Effector memory CD4-positive, alpha-beta T cell (primary cell): ENCODE results near the gene STH.
A peak's percentile ranks its signal among the peaks of the same experiment; 100 is the strongest.
"Not testable (repeated sequence)": the region's sequence is repeated elsewhere in the genome, so short reads cannot be mapped to it uniquely, and the experiment has no call there.

ENCODE experiments used
- DNase-seq, 3 donors: peaks; one replicate each; pipeline ENCODE4 v3.0.0-alpha.2; 2020
- H3K27ac ChIP-seq: 2 replicates; pipeline ENCODE4 v1.7.0; 2013; ENCODE audit warnings: mild to moderate bottlenecking, low read length, moderate library complexity; ENCODE audit not compliant: insufficient read depth, poor library complexity, severe bottlenecking
- H3K27me3 ChIP-seq: replicated peaks from 2 replicates; pipeline ENCODE4 v1.7.0; 2013; ENCODE audit warnings: mild to moderate bottlenecking, low read length; ENCODE audit not compliant: insufficient read depth, control insufficient read depth, poor library complexity, severe bottlenecking
- H3K36me3 ChIP-seq: 2 replicates; pipeline ENCODE4 v1.7.0; 2013; ENCODE audit warnings: mild to moderate bottlenecking, low read length, moderate library complexity; ENCODE audit not compliant: control insufficient read depth, insufficient read depth
- H3K4me1 ChIP-seq: 2 replicates; pipeline ENCODE4 v1.7.0; 2013; ENCODE audit warnings: low read length, mild to moderate bottlenecking; ENCODE audit not compliant: control insufficient read depth, insufficient read depth, poor library complexity, severe bottlenecking
- H3K4me3 ChIP-seq: 2 replicates; pipeline ENCODE4 v1.7.0; 2013; ENCODE audit warnings: low read length, low read depth, mild to moderate bottlenecking; ENCODE audit not compliant: insufficient read depth, poor library complexity, severe bottlenecking
- H3K9me3 ChIP-seq: 2 replicates; pipeline ENCODE4 v1.7.0; 2013; ENCODE audit warnings: mild to moderate bottlenecking, low read length, moderate library complexity; ENCODE audit not compliant: control insufficient read depth

STH gene

DNA sequence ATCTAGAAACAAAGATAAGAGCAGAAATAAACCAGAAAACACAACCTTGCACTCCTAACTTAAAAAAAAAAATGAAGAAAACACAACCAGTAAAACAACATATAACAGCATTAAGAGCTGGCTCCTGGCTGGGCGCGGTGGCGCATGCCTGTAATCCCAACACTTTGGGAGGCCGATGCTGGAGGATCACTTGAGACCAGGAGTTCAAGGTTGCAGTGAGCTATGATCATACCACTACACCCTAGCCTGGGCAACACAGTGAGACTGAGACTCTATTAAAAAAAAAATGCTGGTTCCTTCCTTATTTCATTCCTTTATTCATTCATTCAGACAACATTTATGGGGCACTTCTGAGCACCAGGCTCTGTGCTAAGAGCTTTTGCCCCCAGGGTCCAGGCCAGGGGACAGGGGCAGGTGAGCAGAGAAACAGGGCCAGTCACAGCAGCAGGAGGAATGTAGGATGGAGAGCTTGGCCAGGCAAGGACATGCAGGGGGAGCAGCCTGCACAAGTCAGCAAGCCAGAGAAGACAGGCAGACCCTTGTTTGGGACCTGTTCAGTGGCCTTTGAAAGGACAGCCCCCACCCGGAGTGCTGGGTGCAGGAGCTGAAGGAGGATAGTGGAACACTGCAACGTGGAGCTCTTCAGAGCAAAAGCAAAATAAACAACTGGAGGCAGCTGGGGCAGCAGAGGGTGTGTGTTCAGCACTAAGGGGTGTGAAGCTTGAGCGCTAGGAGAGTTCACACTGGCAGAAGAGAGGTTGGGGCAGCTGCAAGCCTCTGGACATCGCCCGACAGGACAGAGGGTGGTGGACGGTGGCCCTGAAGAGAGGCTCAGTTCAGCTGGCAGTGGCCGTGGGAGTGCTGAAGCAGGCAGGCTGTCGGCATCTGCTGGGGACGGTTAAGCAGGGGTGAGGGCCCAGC lies 2.6 kb downstream of the STH start:
- DNase-seq, result no peak
- H3K27me3 ChIP-seq, result no peaks in the 10 kb centered on the region
- no peaks in the 10 kb centered on the region for H3K4me1 ChIP-seq
- H3K4me3 ChIP-seq, result no peak overlapping the region
- H3K9me3 ChIP-seq, result no peaks in the 10 kb centered on the region
- no peaks in the 10 kb centered on the region for H3K36me3 ChIP-seq
- H3K27ac ChIP-seq, result no peak overlapping the region

DNA sequence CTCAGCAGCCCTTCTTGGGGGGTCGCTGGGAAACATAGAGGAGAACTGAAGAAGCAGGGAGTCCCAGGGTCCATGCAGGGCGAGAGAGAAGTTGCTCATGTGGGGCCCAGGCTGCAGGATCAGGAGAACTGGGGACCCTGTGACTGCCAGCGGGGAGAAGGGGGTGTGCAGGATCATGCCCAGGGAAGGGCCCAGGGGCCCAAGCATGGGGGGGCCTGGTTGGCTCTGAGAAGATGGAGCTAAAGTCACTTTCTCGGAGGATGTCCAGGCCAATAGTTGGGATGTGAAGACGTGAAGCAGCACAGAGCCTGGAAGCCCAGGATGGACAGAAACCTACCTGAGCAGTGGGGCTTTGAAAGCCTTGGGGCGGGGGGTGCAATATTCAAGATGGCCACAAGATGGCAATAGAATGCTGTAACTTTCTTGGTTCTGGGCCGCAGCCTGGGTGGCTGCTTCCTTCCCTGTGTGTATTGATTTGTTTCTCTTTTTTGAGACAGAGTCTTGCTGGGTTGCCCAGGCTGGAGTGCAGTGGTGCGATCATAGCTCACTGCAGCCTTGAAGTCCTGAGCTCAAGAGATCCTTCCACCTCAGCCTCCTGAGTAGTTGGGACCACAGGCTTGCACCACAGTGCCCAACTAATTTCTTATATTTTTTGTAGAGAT lies 3.4 kb downstream of the STH start:
- Histone ChIP-seq H3K36me3 (no peaks in the 10 kb centered on the region), H3K27me3 (no peaks in the 10 kb centered on the region), H3K4me3 (no peak overlapping the region), H3K9me3 (no peaks in the 10 kb centered on the region), H3K27ac (no peak overlapping the region), H3K4me1 (no peaks in the 10 kb centered on the region)
- peak; percentile 48 to 56 (median 49) for DNase-seq

DNA sequence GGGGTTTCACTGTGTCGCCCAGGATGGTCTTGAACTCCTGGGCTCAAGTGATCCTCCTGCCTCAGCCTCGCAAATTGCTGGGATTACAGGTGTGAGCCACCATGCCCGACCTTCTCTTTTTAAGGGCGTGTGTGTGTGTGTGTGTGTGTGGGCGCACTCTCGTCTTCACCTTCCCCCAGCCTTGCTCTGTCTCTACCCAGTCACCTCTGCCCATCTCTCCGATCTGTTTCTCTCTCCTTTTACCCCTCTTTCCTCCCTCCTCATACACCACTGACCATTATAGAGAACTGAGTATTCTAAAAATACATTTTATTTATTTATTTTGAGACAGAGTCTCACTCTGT lies 3.9 kb downstream of the STH start:
- DNase-seq, result no peak
- H3K4me3 ChIP-seq, result no peak overlapping the region
- H3K9me3 ChIP-seq, result no peaks in the 10 kb centered on the region
- H3K27ac ChIP-seq, result no peak overlapping the region
- H3K4me1 ChIP-seq, result no peaks in the 10 kb centered on the region
- no peaks in the 10 kb centered on the region for H3K36me3 ChIP-seq
- H3K27me3 ChIP-seq, result no peaks in the 10 kb centered on the region

DNA sequence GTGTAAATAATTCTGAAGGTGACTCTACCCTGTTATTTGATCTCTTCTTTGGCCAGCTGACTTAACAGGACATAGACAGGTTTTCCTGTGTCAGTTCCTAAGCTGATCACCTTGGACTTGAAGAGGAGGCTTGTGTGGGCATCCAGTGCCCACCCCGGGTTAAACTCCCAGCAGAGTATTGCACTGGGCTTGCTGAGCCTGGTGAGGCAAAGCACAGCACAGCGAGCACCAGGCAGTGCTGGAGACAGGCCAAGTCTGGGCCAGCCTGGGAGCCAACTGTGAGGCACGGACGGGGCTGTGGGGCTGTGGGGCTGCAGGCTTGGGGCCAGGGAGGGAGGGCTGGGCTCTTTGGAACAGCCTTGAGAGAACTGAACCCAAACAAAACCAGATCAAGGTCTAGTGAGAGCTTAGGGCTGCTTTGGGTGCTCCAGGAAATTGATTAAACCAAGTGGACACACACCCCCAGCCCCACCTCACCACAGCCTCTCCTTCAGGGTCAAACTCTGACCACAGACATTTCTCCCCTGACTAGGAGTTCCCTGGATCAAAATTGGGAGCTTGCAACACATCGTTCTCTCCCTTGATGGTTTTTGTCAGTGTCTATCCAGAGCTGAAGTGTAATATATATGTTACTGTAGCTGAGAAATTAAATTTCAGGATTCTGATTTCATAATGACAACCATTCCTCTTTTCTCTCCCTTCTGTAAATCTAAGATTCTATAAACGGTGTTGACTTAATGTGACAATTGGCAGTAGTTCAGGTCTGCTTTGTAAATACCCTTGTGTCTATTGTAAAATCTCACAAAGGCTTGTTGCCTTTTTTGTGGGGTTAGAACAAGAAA lies 5.1 kb downstream of the STH start:
- Histone ChIP-seq H3K4me1 (no peaks in the 10 kb centered on the region), H3K36me3 (no peaks in the 10 kb centered on the region), H3K4me3 (no peak overlapping the region), H3K9me3 (no peaks in the 10 kb centered on the region), H3K27me3 (no peaks in the 10 kb centered on the region), H3K27ac (no peak overlapping the region)
- DNase-seq, result no peak

DNA sequence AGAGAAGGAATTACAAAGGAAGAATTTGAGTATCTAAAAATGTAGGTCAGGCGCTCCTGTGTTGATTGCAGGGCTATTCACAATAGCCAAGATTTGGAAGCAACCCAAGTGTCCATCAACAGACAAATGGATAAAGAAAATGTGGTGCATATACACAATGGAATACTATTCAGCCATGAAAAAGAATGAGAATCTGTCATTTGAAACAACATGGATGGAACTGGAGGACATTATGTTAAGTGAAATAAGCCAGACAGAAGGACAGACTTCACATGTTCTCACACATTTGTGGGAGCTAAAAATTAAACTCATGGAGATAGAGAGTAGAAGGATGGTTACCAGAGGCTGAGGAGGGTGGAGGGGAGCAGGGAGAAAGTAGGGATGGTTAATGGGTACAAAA lies 7.0 kb downstream of the STH start:
- not testable (repeated sequence) for H3K36me3 ChIP-seq, H3K4me1 ChIP-seq, H3K9me3 ChIP-seq, H3K4me3 ChIP-seq, DNase-seq, H3K27ac ChIP-seq, H3K27me3 ChIP-seq

DNA sequence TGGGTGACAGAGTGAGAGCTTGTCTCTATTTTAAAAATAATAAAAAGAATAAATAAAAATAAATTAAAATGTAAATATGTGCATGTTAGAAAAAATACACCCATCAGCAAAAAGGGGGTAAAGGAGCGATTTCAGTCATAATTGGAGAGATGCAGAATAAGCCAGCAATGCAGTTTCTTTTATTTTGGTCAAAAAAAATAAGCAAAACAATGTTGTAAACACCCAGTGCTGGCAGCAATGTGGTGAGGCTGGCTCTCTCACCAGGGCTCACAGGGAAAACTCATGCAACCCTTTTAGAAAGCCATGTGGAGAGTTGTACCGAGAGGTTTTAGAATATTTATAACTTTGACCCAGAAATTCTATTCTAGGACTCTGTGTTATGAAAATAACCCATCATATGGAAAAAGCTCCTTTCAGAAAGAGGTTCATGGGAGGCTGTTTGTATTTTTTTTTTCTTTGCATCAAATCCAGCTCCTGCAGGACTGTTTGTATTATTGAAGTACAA lies 8.5 kb downstream of the STH start:
- H3K4me3 ChIP-seq, result no peak overlapping the region
- no peak for DNase-seq
- H3K9me3 ChIP-seq, result no peaks in the 10 kb centered on the region
- H3K36me3 ChIP-seq, result no peaks in the 10 kb centered on the region
- no peak overlapping the region for H3K27ac ChIP-seq
- H3K27me3 ChIP-seq, result no peaks in the 10 kb centered on the region
- no peaks in the 10 kb centered on the region for H3K4me1 ChIP-seq

DNA sequence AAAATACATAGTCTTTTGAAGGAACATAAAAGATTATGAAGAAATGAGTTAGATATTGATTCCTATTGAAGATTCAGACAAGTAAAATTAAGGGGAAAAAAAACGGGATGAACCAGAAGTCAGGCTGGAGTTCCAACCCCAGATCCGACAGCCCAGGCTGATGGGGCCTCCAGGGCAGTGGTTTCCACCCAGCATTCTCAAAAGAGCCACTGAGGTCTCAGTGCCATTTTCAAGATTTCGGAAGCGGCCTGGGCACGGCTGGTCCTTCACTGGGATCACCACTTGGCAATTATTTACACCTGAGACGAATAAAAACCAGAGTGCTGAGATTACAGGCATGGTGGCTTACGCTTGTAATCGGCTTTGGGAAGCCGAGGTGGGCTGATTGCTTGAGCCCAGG lies 9.5 kb downstream of the STH start:
- Histone ChIP-seq H3K4me1 (no peaks in the 10 kb centered on the region), H3K27ac (no peak overlapping the region), H3K4me3 (no peak overlapping the region), H3K9me3 (no peaks in the 10 kb centered on the region), H3K36me3 (no peaks in the 10 kb centered on the region), H3K27me3 (no peaks in the 10 kb centered on the region)
- no peak for DNase-seq

DNA sequence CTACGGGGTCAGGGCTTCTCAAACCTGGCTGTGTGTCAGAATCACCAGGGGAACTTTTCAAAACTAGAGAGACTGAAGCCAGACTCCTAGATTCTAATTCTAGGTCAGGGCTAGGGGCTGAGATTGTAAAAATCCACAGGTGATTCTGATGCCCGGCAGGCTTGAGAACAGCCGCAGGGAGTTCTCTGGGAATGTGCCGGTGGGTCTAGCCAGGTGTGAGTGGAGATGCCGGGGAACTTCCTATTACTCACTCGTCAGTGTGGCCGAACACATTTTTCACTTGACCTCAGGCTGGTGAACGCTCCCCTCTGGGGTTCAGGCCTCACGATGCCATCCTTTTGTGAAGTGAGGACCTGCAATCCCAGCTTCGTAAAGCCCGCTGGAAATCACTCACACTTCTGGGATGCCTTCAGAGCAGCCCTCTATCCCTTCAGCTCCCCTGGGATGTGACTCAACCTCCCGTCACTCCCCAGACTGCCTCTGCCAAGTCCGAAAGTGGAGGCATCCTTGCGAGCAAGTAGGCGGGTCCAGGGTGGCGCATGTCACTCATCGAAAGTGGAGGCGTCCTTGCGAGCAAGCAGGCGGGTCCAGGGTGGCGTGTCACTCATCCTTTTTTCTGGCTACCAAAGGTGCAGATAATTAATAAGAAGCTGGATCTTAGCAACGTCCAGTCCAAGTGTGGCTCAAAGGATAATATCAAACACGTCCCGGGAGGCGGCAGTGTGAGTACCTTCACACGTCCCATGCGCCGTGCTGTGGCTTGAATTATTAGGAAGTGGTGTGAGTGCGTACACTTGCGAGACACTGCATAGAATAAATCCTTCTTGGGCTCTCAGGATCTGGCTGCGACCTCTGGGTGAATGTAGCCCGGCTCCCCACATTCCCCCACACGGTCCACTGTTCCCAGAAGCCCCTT lies 10.9 kb downstream of the STH start:
- no peaks in the 10 kb centered on the region for H3K4me1 ChIP-seq
- no peak for DNase-seq
- H3K36me3 ChIP-seq, result no peaks in the 10 kb centered on the region
- no peak overlapping the region for H3K27ac ChIP-seq
- no peak overlapping the region for H3K4me3 ChIP-seq
- H3K9me3 ChIP-seq, result no peaks in the 10 kb centered on the region
- no peaks in the 10 kb centered on the region for H3K27me3 ChIP-seq

DNA sequence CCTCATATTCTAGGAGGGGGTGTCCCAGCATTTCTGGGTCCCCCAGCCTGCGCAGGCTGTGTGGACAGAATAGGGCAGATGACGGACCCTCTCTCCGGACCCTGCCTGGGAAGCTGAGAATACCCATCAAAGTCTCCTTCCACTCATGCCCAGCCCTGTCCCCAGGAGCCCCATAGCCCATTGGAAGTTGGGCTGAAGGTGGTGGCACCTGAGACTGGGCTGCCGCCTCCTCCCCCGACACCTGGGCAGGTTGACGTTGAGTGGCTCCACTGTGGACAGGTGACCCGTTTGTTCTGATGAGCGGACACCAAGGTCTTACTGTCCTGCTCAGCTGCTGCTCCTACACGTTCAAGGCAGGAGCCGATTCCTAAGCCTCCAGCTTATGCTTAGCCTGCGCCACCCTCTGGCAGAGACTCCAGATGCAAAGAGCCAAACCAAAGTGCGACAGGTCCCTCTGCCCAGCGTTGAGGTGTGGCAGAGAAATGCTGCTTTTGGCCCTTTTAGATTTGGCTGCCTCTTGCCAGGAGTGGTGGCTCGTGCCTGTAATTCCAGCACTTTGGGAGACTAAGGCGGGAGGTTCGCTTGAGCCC lies 11.6 kb downstream of the STH start:
- Histone ChIP-seq H3K4me1 (no peaks in the 10 kb centered on the region), H3K4me3 (no peak overlapping the region), H3K36me3 (no peaks in the 10 kb centered on the region), H3K9me3 (no peaks in the 10 kb centered on the region), H3K27ac (no peak overlapping the region), H3K27me3 (no peaks in the 10 kb centered on the region)
- DNase-seq, result no peak
